ENCODE measurements around the gene SCLY.

The SCLY gene

GRCh38 chr2:238143239-238143951 is 82.6 kb downstream of the SCLY start:
- H3K18ac ChIP-seq (ENCODE audit: low read length): peak overlapping the region; percentile 57

DNA sequence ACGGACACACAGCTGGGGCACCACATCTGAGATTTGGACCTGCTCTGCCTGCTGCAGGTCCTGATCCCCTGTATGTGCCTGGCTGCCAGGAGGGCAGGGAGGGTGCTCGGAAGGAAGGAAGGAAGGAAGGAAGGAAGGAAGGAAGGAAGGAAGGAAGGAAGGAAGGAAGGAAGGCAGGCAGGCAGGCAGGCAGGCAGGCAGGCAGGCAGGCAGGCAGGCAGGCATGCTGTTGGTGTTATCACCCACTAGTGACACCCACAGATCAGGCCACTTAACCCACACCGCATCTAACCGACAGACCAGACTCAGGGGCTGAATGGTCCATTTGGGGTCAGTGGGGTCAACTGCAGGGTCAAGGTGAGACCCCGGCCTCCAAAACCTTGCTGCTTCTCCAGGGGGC is 83.5 kb downstream of the SCLY start:
- Histone ChIP-seq H2BK120ac (ENCODE audit: low read depth, low read length) (no peak overlapping the region), H3K27ac (replicated peaks; ENCODE audit: low read length) (no peak overlapping the region), H2AFZ (ENCODE audit: low read length) (no peak overlapping the region), H3K27me3 (ENCODE audit: control insufficient read depth in 3 of 3, insufficient read depth in 3 of 3, low read depth in 1 of 3, low read length in 3 of 3) (peaks cover 0 to 12% (median 0%) of the 10 kb centered on the region in 3 experiments), H2BK5ac (ENCODE audit: low read length) (no peak overlapping the region), H3K79me1 (ENCODE audit: low read depth, low read length) (peaks cover 3% of the 10 kb centered on the region), H2BK12ac (ENCODE audit: low read length) (peak overlapping the region; percentile 41), H3K14ac (ENCODE audit: low read length) (peak overlapping the region; percentile 56), H3K9ac (ENCODE audit: low read depth, low read length, poor library complexity) (no peak overlapping the region), H3K4me2 (ENCODE audit: insufficient read depth, low read length, poor library complexity, severe bottlenecking) (no peak overlapping the region), H3K4me3 (ENCODE audit: low read length in 2 of 2) (no peak overlapping the region), H3K36me3 (replicated peaks in 1 of 2; ENCODE audit: control insufficient read depth in 2 of 2, insufficient read depth in 2 of 2, low read length in 2 of 2) (no peaks in the 10 kb centered on the region), H4K8ac (ENCODE audit: low read depth, low read length) (no peak overlapping the region), H2BK15ac (ENCODE audit: low read length) (no peak overlapping the region), H3K18ac (ENCODE audit: low read length) (no peak overlapping the region), H2AK5ac (ENCODE audit: low read depth, low read length) (peak overlapping the region; percentile 52), H4K91ac (ENCODE audit: low read depth, low read length, poor library complexity) (no peak overlapping the region), H3K4me1 (ENCODE audit: control insufficient read depth in 2 of 2, insufficient read depth in 1 of 2, low read depth in 1 of 2, low read length in 2 of 2) (peaks cover 2 to 5% of the 10 kb centered on the region in 2 donors), H3K9me3 (replicated peaks in 1 of 2; ENCODE audit: control insufficient read depth in 2 of 2, insufficient read depth in 1 of 2, low read depth in 1 of 2, low read length in 2 of 2) (no peaks in the 10 kb centered on the region), H3K4ac (ENCODE audit: low read length) (no peak overlapping the region), H3K23ac (ENCODE audit: low read depth, low read length, poor library complexity) (no peak overlapping the region)
- no peak for DNase-seq (ENCODE audit: low spot score)
- WGBS, 2 donors (ENCODE audit: extremely low coverage in 2 of 2, insufficient read length in 2 of 2, insufficient replicate concordance in 1 of 2): no CpG with 5 or more reads among the region's 5 CpGs

More at GRCh38 chr2:238143239-238143951, 82.6 kb downstream of the SCLY start:
- H3K9ac ChIP-seq (ENCODE audit: low read depth, low read length, poor library complexity): no peak overlapping the region
- peaks cover 7 to 12% of the 10 kb centered on the region in 2 donors for H3K4me1 ChIP-seq (ENCODE audit: control insufficient read depth in 2 of 2, insufficient read depth in 1 of 2, low read depth in 1 of 2, low read length in 2 of 2)
- H2AK5ac ChIP-seq (ENCODE audit: low read depth, low read length): peak overlapping the region; percentile 6
- peak overlapping the region; percentile 61 for H2BK120ac ChIP-seq (ENCODE audit: low read depth, low read length)
- H2BK12ac ChIP-seq (ENCODE audit: low read length): peak overlapping the region; percentile 58
- peaks cover 0 to 12% (median 0%) of the 10 kb centered on the region in 3 experiments for H3K27me3 ChIP-seq (ENCODE audit: control insufficient read depth in 3 of 3, insufficient read depth in 3 of 3, low read depth in 1 of 3, low read length in 3 of 3)
- DNase-seq (ENCODE audit: low spot score): no peak
- H3K79me1 ChIP-seq (ENCODE audit: low read depth, low read length): peaks cover 5% of the 10 kb centered on the region
- no peak overlapping the region for H4K91ac ChIP-seq (ENCODE audit: low read depth, low read length, poor library complexity)
- H4K8ac ChIP-seq (ENCODE audit: low read depth, low read length): no peak overlapping the region
- peak overlapping the region; percentile 58 for H2BK15ac ChIP-seq (ENCODE audit: low read length)
- no peak overlapping the region for H3K4me2 ChIP-seq (ENCODE audit: insufficient read depth, low read length, poor library complexity, severe bottlenecking)
- no peak overlapping the region for H2AFZ ChIP-seq (ENCODE audit: low read length)
- H3K36me3 ChIP-seq (replicated peaks in 1 of 2; ENCODE audit: control insufficient read depth in 2 of 2, insufficient read depth in 2 of 2, low read length in 2 of 2): no peaks in the 10 kb centered on the region
- WGBS, 2 donors (ENCODE audit: extremely low coverage in 2 of 2, insufficient read length in 2 of 2, insufficient replicate concordance in 1 of 2): no CpG with 5 or more reads among the region's 20 CpGs
- H3K9me3 ChIP-seq (replicated peaks in 1 of 2; ENCODE audit: control insufficient read depth in 2 of 2, insufficient read depth in 1 of 2, low read depth in 1 of 2, low read length in 2 of 2): no peaks in the 10 kb centered on the region
- peak overlapping the region; percentile 53 for H3K4ac ChIP-seq (ENCODE audit: low read length)
- H3K23ac ChIP-seq (ENCODE audit: low read depth, low read length, poor library complexity): peak overlapping the region; percentile 47
- H3K14ac ChIP-seq (ENCODE audit: low read length): no peak overlapping the region
- H2BK5ac ChIP-seq (ENCODE audit: low read length): peak overlapping the region; percentile 75
- H3K4me3 ChIP-seq (ENCODE audit: low read length in 2 of 2): no peak overlapping the region
- no peak overlapping the region for H3K27ac ChIP-seq (replicated peaks; ENCODE audit: low read length)

DNA sequence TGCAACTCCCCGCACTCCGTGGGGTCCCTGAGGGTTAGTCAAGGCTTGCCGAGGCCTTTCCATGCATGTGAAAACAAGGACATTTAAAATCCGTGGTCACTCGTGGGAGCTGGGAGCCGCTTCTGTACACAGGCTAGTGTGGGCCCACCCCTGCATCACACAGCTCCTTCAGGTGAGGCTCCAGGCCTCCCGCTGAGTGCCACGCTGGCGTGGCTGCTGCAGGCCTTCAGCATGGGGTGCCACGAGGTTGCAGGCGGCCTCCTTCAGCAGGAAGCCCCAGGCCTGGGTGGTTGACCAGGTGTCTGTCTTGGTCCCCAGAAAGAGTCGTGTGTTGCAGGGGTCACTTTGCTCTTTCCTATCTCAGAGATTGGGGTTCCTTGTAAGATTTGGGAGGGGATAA is 84.2 kb downstream of the SCLY start:
- H2AK5ac ChIP-seq (ENCODE audit: low read depth, low read length): no peak overlapping the region

DNA sequence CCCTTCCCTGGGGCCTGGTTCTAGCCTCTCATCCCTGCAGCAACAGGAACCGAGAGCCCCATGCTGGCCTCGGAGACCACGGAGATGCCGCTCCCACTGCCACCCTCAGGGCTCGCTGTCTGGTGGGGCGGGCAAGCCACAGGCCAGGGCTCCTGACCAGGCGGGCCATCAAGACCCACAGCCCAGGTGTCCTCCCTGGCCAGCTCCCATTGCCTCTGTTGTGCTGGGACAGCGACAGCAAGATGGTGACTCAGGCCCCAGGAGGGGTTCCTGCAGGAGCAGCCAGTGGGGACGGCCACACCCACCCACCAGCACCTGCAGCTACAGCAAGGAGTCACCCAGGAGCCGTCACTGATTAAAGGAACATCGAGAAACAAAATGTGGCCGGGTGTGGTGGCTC is 85.0 kb downstream of the SCLY start:
- DNase-seq (ENCODE audit: low spot score): no peak
- peak overlapping the region; percentile 27 for H3K18ac ChIP-seq (ENCODE audit: low read length)
- no peaks in the 10 kb centered on the region for H3K9me3 ChIP-seq (replicated peaks in 1 of 2; ENCODE audit: control insufficient read depth in 2 of 2, insufficient read depth in 1 of 2, low read depth in 1 of 2, low read length in 2 of 2)
- no peak overlapping the region for H2AK5ac ChIP-seq (ENCODE audit: low read depth, low read length)
- H3K4me2 ChIP-seq (ENCODE audit: insufficient read depth, low read length, poor library complexity, severe bottlenecking): no peak overlapping the region
- H3K27ac ChIP-seq (replicated peaks; ENCODE audit: low read length): no peak overlapping the region
- H3K79me1 ChIP-seq (ENCODE audit: low read depth, low read length): peaks cover 3% of the 10 kb centered on the region
- peaks cover 1 to 2% of the 10 kb centered on the region in 2 donors for H3K4me1 ChIP-seq (ENCODE audit: control insufficient read depth in 2 of 2, insufficient read depth in 1 of 2, low read depth in 1 of 2, low read length in 2 of 2)
- H3K23ac ChIP-seq (ENCODE audit: low read depth, low read length, poor library complexity): peak overlapping the region; percentile 3
- peak overlapping the region; percentile 38 for H3K4ac ChIP-seq (ENCODE audit: low read length)
- H3K27me3 ChIP-seq (ENCODE audit: control insufficient read depth in 3 of 3, insufficient read depth in 3 of 3, low read depth in 1 of 3, low read length in 3 of 3): peaks cover 0 to 17% (median 0%) of the 10 kb centered on the region in 3 experiments
- H4K91ac ChIP-seq (ENCODE audit: low read depth, low read length, poor library complexity): no peak overlapping the region
- H3K36me3 ChIP-seq (replicated peaks in 1 of 2; ENCODE audit: control insufficient read depth in 2 of 2, insufficient read depth in 2 of 2, low read length in 2 of 2): no peaks in the 10 kb centered on the region
- no peak overlapping the region for H2AFZ ChIP-seq (ENCODE audit: low read length)
- H3K14ac ChIP-seq (ENCODE audit: low read length): no peak overlapping the region
- peak overlapping the region in 1 of 2 donors; percentile 3 for H3K4me3 ChIP-seq (ENCODE audit: low read length in 2 of 2)
- no peak overlapping the region for H2BK5ac ChIP-seq (ENCODE audit: low read length)
- H2BK15ac ChIP-seq (ENCODE audit: low read length): peak overlapping the region; percentile 2
- no peak overlapping the region for H4K8ac ChIP-seq (ENCODE audit: low read depth, low read length)
- H3K9ac ChIP-seq (ENCODE audit: low read depth, low read length, poor library complexity): no peak overlapping the region
- H2BK120ac ChIP-seq (ENCODE audit: low read depth, low read length): no peak overlapping the region
- no CpG with 5 or more reads among the region's 12 CpGs for WGBS, 2 donors (ENCODE audit: extremely low coverage in 2 of 2, insufficient read length in 2 of 2, insufficient replicate concordance in 1 of 2)
- H2BK12ac ChIP-seq (ENCODE audit: low read length): no peak overlapping the region

More for the DNA sequence above, 84.2 kb downstream of the SCLY start:
- no peak overlapping the region for H2BK12ac ChIP-seq (ENCODE audit: low read length)
- H3K27ac ChIP-seq (replicated peaks; ENCODE audit: low read length): no peak overlapping the region
- H3K9me3 ChIP-seq (replicated peaks in 1 of 2; ENCODE audit: control insufficient read depth in 2 of 2, insufficient read depth in 1 of 2, low read depth in 1 of 2, low read length in 2 of 2): no peaks in the 10 kb centered on the region
- no peak overlapping the region for H3K23ac ChIP-seq (ENCODE audit: low read depth, low read length, poor library complexity)
- H3K4me3 ChIP-seq (ENCODE audit: low read length in 2 of 2): no peak overlapping the region
- H2BK120ac ChIP-seq (ENCODE audit: low read depth, low read length): no peak overlapping the region
- H3K79me1 ChIP-seq (ENCODE audit: low read depth, low read length): peaks cover 3% of the 10 kb centered on the region
- no peak overlapping the region for H2AFZ ChIP-seq (ENCODE audit: low read length)
- H3K4me2 ChIP-seq (ENCODE audit: insufficient read depth, low read length, poor library complexity, severe bottlenecking): no peak overlapping the region
- DNase-seq (ENCODE audit: low spot score): no peak
- no peak overlapping the region for H3K18ac ChIP-seq (ENCODE audit: low read length)
- H3K4me1 ChIP-seq (ENCODE audit: control insufficient read depth in 2 of 2, insufficient read depth in 1 of 2, low read depth in 1 of 2, low read length in 2 of 2): peaks cover 1 to 2% of the 10 kb centered on the region in 2 donors
- no peak overlapping the region for H2BK15ac ChIP-seq (ENCODE audit: low read length)
- no peaks in the 10 kb centered on the region for H3K36me3 ChIP-seq (replicated peaks in 1 of 2; ENCODE audit: control insufficient read depth in 2 of 2, insufficient read depth in 2 of 2, low read length in 2 of 2)
- H3K27me3 ChIP-seq (ENCODE audit: control insufficient read depth in 3 of 3, insufficient read depth in 3 of 3, low read depth in 1 of 3, low read length in 3 of 3): peaks cover 0 to 17% (median 0%) of the 10 kb centered on the region in 3 experiments
- H3K4ac ChIP-seq (ENCODE audit: low read length): no peak overlapping the region
- no peak overlapping the region for H3K14ac ChIP-seq (ENCODE audit: low read length)
- no CpG with 5 or more reads among the region's 12 CpGs for WGBS, 2 donors (ENCODE audit: extremely low coverage in 2 of 2, insufficient read length in 2 of 2, insufficient replicate concordance in 1 of 2)
- H4K8ac ChIP-seq (ENCODE audit: low read depth, low read length): no peak overlapping the region
- no peak overlapping the region for H2BK5ac ChIP-seq (ENCODE audit: low read length)
- no peak overlapping the region for H4K91ac ChIP-seq (ENCODE audit: low read depth, low read length, poor library complexity)
- H3K9ac ChIP-seq (ENCODE audit: low read depth, low read length, poor library complexity): no peak overlapping the region

Measured in neuronal stem cell (in vitro differentiated cells).